ENCODE measurements around the gene PMP22.

PMP22 gene

DNA sequence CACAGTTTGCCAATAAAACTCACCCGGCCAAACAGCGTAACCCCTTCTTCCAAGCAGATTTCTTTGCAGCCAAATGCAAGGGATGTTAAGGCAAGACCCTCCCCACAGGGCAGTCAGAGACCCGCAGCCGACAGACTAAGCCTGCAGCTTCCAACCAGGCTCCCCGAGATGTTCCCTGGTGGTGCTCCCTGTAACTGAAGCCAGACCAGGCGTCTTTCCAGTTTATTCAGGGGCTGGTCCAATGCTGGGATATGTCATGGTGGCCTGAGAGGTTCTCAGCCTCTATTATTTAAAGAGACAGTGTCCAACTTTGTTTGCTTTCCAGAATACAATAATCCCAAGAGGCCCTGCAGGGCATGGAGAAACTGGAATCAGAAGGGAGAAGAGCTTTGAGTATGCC, at the start of gene PMP22:
TSS of gene PMP22 (minus strand) at position 196 of the 400 bp plus-strand sequence. CDS start 4,599 bp downstream, outside the sequence.
- DNase-seq: no peak

DNA sequence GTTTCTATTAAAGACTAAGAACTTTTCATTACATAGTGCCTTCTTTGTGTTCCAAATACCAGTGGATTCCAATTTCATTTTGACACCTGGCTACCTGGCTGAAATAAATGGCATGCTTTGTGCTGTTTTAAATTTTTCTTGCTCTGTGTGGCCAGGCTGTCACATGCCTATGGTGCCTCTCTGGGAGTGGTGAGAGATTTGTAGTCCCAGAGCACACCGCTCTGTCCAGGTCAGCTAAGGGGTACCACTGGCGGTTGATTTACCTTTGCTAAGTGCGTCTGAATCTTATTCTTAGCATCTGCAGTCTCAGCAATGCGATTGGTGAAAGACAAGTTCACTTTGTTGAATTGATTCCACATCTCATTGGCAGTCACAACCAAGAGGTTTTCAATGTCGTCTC, 46.9 kb upstream of the PMP22 start:
- no peak for DNase-seq

DNA sequence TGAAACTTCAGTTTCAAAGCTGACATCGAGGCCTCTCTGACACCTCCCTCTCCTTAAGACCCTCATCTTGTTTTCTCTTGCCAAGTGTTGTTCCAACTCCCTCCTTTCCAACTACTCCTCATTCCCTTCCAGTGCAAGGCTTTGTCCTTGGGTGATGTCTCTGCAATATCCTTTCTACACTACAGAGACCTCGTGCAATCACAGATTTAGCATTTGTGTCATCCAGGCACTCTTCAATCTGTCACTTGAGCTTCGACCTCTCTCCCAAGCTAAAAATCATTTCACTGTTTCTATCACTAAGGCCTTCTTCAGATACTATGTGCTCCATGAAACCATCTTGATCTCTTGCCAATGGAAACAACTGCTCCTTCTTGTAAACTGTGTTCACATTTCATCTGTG, 44.7 kb upstream of the PMP22 start:
- no peak for DNase-seq

DNA sequence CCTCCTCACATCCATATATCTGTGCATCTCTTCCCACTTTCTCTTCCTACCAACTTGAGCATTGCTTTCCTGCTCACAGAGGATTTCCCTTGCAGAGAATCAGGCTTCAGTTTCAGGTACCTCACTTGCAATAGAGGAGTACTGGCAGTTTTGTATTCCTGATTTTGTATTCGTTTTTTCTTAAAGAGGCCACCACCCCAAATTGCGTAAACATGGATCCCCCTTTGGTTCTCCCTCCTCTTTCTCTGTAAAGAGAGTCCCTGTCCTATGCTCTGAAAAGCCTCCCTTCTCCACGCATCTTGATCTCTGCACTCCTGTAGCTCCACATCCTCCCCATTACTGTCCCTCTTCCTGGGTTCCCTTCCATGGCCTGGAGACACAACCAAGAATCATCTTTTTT, 44.1 kb upstream of the PMP22 start:
- DNase-seq: no peak

DNA sequence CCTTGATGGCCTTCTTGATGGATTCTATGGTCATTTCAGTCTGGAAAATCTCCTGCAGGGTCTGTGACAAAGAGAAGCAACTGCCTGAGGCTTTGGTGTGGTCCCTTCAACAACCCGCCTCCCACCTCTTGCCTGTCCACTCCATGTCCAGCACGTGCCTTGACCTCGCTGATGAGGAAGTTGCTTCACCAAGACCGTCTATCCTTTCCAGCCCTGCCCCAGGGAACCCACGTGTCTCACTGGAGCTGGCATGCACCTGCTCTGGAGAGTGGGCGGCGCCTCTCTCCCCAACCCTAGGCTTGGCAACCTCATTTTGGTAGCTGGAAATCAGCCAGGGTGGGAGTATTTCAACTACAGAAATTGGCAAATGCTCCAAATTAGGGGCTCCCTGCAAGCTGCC, 43.6 kb upstream of the PMP22 start:
- DNase-seq: no peak

DNA sequence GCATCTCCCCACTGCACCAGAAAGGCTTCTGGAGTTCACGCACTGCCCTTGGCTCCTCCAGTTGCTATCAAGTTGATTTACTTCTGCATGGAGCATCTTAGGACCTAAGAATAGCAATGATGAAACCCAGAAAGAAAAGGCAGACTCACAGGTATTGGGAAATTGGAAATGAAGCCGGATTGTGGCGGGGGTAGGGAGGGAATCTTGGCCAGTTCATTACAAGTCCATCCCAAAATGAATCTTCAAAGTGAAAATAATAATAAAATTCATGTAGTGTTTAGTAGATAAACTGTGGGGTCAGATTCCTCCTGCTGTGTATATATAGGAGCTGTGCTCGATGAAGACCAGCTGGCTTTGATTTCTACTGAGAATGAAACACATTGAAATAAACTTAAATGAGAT, 42.6 kb upstream of the PMP22 start:
- DNase-seq: no peak

DNA sequence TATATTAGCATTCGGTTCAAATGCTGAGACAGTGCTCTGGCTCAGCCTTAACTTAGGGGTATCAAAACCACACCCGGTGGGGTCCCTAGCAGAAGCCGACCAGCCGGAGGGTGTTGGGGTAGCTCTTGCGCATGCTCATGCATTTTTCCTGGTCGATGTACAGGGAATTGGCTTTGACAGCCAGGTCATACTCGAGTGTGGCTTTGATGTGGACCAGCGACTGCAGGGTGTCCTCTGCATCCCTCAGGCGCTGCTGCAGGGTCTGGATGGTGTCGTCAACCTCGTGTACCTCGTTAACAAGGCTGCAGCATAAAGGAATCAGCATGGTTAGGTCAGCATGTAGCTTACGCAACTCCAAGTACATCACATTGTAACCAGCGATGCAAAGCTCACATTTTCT, 38.7 kb upstream of the PMP22 start:
- DNase-seq: no peak

DNA sequence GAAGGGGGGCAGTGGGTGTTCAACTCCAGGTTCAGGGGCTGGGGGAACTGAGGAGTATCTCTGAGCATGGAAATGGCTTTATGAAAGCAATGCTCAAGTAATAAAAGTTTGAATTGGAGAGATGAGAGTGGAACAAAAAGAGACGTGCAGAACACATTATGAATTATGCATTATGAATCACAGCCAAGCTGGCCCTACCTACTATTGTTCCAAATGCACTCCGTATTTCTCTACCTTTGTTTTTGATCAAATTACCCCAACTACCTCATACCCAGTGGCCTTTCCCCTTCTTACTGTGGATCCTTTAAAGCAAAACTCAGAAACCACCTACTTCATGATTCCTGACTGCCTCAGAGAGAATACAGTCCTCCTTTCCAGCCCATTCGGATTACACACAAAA, 38.1 kb upstream of the PMP22 start:
- DNase-seq: no peak

DNA sequence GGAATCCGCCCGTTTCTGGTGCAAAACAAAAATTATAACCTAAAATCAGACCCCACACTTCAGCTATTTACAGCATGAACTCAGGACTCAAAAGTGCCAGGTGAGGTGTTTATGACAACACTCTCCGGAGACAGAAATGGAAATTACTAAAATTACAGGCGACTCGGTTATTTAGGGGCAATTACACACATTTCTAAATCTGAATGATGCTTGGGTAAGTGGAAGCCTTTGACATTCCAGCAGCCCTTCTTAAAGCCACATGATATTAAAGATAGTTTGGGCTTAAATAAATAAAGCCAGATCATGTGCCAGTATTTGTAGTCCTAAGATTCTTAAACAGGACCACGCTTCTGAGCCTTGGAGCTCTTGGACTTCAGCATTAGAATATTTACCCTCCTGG, 36.7 kb upstream of the PMP22 start:
- DNase-seq: no peak

DNA sequence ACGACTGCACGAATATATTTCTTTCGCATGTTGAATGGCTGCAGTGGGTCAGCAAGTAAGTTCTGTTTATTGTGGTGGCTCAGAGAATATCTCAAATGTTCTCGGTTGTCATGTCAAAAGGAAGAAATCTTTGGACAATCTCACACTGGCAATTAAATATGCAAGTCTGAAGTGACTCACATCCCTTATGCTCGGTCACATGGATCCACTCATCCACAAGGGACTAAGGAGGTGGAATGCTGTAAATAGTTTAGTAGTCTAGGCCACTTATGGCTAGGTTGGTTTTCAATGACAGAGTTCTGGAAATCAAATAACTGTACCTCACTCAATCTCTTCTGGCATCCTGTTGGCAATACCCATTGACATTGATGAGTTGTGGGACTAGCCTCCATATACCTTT, 33.0 kb upstream of the PMP22 start:
- no peak for DNase-seq

DNA sequence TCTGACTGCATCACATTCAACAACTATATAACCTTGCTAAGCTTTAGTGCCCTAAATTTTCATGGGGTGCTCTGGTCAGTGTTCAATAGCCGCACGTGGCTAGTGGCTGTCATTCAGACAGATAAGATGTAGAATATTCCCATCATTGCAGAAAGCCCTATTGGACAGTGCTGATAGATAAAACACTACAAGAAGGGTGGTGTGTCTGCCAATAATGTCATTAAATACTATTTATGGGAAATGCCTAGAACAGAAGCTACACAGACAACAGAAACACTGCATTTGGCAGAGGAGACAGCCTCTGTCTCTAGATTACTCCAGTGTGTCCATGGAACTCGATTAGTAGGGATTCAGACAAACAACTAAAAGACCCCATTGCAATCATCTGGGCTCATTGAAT, 28.4 kb upstream of the PMP22 start:
- DNase-seq: no peak

DNA sequence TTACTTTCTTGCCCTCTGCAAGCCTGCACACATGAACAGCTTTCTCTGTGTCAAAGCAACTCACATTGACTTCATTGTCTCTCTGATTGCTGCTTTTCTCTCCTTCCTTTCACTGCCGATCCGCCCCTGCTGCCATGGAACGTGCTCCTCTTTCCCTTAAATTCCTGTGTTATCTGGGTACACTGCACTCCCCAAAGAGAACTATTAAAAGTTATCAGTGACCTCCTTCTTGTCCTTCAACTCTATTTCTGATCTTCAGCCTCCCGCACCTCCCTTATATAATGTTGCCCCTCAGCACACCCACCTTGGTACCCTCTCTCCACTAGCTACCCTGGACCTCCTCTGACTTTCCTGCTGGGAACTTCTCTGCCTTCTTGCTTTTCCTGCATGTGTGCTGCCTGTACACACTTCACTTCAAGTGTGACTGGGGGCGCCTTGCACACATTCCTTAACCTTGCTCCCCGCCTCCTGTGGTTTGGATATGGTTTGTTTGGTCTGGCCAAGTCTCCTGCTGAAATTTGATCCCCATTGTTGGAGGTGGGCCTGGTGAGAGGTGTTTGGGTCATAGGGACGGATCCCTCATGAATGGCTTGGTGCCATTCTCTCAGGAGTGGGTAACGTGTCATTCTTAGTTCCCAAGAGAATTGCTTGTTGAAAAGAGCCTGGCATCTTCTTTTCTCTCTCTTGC, 26.7 kb upstream of the PMP22 start:
- no peak for DNase-seq

DNA sequence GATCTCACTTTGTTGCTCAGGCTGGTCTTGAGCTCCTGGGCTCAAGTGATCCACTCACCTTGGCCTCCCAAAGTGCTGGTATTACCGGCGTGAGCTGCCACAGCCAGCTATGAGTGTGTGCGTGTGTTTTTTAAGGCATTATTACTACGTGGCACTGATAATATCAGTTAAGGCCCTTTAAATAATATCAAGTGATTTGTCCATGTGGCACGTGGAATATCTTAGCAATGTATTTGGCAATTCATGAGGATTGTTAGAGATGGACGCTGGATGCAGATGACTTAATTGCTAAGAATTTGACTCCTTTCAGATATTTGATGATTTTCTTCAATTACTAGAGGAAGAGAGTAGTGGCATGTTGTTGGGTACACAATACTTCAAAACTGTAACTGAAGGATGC, 25.5 kb upstream of the PMP22 start:
- no peak for DNase-seq

DNA sequence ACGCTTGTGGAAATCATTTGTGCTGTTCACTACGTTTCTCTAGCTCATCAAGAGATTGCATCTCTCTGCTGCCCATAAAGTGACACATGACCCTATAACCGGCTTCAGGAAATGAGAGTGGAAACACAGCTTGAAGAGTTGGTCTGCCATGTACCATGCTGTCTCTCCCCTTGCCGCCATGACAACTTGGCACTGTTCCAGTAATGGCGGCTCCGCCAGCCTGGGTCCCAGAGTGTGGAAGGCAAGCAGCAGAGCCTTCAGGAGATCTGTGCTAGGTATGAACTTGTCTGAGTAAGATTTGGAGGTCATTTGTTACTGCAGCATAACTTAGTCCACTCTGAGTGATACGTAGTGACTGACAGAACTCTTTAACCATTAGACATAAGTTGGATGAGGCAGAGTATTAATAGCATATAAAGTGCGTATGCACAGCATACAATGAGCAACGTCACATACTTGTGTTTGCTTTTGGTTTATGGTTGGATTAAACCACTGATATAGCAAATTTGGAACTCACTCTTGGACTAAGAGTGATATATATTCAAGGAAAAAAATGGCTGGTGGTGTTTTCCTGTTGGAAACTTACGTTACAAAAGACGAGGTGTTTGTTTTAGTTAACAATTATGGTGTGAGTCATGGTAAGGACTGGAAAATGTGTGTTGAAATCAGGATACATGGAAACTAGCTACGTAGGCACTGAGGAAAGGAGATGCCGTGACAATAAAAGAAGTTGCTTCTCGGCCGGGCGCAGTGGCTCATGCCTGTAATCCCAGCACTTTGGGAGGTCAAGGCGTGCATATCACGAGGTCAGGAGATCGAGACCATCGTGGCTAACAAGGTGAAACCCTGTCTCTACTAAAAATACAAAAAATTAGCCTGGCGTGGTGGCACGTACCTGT, 24.4 kb upstream of the PMP22 start:
- no peak for DNase-seq

DNA sequence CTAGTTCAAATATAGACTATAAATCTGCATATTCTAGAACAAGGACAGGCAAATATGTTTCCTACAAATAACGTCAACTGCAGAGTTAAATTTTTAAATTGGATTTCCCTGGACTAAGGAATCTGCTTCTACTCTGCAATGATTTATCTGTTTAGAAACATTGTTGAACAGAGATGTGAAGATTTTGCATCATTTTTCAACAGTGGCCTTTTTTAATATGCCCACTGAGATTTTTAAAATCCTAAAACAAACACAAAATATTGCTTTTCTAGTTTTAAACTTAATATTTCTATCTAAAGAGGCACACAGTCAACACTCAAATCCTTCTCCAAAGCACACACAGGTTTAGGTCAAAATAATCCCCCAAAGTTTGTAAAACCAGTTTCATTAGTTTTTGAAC, 23.7 kb upstream of the PMP22 start:
- no peak for DNase-seq

DNA sequence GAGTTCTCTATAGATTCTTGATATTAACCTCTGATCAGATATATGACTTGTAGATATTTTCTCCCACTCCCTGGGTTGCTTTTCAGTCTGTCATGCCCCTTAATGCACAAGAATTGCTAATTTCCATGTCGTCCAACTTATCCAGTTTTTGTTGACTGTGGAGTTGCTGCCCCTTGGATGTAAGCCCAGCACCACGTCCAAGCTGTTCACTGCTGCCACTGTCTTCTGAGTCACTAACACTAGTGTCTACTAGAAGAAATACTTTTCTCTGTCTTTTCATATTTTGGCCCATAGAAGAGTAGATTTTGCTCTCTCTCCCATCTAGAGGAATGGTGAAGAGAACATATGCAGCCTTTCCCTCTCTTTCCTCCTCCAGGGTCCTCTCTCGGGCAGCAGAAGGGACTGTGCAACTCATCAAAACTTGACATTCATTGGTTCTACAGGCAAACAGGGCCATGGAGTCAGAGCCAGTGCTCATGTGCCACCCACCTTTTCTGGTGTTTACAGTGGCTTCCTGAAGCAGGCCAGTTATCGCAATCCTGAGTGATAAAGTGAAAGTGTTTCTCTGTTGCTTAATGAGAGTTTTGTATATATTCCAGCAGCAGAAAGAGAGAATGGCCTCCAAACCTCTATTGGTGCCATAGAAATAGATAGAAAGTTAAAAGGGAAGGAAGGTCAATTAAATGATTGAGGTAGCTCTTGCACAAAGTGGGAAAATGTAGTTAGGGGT, 22.6 kb upstream of the PMP22 start:
- DNase-seq: no peak

DNA sequence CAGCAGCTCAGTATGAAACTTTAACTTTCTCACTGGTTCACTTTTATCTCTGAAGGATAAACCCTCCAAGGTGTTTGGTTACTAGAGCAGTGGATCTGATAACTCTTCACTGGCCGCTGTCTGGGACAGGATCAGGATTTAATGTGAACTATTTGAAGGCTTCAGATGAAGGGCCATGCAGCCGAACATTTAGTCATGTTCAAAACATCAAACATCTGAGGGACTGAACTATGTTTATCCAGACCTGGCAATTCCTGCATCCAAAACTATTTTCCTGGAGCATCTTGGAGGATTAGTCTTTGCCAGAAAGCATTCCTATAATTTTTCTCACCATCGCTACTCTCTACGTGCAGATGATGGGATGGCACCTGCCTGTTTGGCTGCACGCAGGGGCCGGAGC, 20.3 kb upstream of the PMP22 start:
- DNase-seq: no peak

DNA sequence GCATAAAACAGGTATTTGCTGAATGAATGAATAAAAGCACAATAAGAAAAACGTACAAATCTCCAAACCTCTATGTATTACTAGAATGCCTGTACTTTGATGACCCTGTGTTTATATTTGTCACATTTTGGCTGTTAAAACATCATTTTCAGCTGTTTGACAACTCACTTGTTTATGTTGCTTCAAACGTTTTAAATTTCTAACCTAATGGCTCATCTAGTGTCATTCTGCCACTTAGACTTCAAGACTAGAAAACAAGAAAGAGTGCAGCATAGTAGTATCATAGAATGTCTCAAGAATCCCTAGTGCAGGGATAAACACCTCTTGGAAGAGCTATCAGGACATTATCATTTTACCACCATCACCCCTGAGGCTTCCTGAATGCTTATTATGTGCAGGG, 19.4 kb upstream of the PMP22 start:
- no peak for DNase-seq

DNA sequence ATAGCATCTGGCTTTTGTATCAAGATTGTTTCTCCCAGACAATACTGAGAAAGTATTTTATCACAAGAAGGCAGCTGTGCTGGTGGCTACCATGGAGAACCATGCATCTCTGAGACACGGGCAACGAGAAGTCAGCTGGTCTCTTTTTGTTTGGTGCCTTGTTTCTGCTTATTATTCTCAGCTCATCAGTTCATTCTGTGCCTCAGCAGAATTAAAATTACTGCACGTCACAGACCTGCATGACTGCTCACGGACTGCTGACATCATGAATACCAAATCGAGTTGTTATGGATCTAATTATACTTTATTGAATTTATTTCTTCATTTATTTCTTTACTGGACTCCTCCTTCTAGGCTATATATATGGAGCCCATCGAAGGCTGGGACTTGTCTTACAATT, 19.0 kb upstream of the PMP22 start:
- no peak for DNase-seq

DNA sequence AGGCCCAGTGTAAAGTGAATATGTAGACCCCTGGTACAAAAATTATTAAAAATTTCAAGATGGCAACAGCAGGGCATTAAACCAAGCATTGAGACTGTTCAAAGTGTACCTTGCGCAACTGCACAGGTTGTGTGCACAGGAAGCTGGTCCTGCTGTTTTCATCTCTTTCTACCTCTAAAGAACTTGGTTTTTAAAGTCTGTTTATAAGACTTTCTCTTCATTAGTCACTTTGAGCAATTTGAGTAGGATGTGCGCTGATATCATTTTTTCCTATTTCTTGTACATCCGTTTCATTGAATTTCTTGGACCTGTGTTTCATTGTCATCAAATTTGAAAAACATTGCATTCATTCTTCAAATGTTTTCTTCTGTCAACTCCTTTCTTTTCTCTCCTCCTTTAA, 16.8 kb upstream of the PMP22 start:
- no peak for DNase-seq

DNA sequence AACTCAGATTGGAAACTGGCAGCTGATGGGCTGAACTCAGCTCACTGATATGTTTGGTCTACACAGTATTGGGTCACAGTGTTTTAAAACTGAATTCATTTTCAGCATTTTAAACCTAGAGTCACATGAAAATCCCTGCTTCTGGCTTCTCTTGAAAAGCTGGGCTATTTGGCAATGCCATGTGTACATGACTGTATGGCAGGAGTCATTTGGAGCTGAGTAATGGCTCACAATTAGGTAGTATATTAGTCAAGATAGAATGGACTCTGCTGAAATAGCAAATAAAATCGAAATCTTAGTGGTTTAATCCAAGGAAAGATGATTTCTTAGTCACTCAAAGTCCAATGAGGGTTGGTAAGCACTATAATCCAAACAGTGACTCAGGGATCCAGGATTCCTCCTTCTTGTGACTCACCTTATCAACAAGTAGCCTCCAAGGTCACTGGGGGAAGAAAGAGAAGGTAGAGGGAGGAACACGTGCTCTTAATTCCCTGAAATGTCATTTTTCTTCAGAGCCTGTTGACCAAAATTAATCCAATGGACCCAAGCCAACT, 13.9 kb upstream of the PMP22 start:
- DNase-seq: no peak

DNA sequence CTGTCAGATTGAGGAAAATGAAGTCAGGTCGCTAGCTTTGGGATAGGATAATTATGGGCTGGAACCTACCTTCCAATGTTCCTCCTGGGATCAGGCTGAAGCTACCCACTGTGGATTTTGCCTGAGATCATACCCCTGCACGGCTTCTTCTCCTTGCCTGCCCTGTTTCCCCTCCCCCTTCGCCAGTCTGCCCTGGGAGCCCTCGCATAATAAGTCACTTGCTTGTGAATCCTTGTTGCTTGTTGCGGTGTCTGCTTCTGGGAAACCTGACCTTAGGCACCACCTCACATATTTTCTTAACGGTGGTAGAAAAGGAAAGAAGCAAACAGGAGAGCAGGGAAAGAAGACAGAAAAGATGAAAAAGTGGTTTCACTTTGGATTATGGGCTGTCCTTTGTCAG, 13.3 kb upstream of the PMP22 start:
- no peak for DNase-seq

DNA sequence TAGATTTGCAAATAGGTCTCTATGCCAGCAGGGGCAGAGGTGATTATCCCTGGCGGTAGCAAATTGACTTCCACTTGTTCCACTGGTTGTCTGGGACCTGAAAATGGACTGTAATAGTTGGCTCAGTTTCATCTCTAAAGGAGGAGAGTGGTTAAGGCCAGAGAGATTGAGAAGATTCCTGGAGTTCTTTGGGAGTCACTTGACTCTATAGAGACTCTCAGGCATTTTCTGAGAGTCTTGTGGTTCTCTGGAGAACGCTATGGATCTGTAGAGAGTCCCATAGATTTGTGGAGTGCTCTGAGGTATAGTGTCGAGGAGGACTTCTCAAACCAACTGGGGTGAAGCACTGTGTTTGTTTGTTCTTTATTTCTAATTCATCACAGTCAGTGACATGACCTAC, 8.9 kb upstream of the PMP22 start:
- DNase-seq: no peak
